SU-DHL-6 (cell line): ENCODE measurements around the gene WAC.

Experiments used
- H2AFZ ChIP-seq: fragments of 200-600 bp; sonication (generic); 2 replicates; pipeline ENCODE4 v1.6.1; 2014; ENCODE audit warnings: low read depth, mild to moderate bottlenecking, moderate library complexity, mixed read lengths, antibody characterized with exemption, low read length; ENCODE audit not compliant: severe bottlenecking
- H3F3A ChIP-seq: fragments of 200-600 bp; shearing (Covaris generic); 2 replicates; pipeline ENCODE4 v1.6.0; 2016; ENCODE audit warnings: antibody characterized with exemption, mild to moderate bottlenecking; ENCODE audit not compliant: insufficient read depth
- H3K27ac ChIP-seq: fragments of 200-600 bp; sonication (generic); 2 replicates; pipeline ENCODE4 v1.5.1; 2016; ENCODE audit warnings: low read depth, mild to moderate bottlenecking, low read length, moderate library complexity, mixed read lengths
- H3K27me3 ChIP-seq: fragments of 200-600 bp; sonication (generic), shearing (Covaris generic); 2 replicates; pipeline ENCODE4 v1.6.0; 2014; ENCODE audit warnings: mild to moderate bottlenecking, low read length
- H3K36me3 ChIP-seq: fragments of 200-600 bp; sonication (generic); 2 replicates; pipeline ENCODE4 v1.6.1; 2014; ENCODE audit warnings: mild to moderate bottlenecking, low read length, mixed read lengths
- H3K4me2 ChIP-seq: fragments of 300-600, 200-600 bp; shearing (Covaris generic), sonication (generic); 2 replicates; pipeline ENCODE4 v1.6.0; 2014; ENCODE audit warnings: low read length, low read depth, mild to moderate bottlenecking; ENCODE audit not compliant: poor library complexity, severe bottlenecking
- H3K4me3 ChIP-seq: fragments of 200-600 bp; sonication (generic); 2 replicates; pipeline ENCODE4 v1.5.1; 2014; ENCODE audit warnings: antibody characterized with exemption, low read length, mild to moderate bottlenecking, mixed read lengths; ENCODE audit not compliant: insufficient read depth, poor library complexity, severe bottlenecking
- H3K79me2 ChIP-seq: fragments of 200-600 bp; sonication (generic); 2 replicates; pipeline ENCODE4 v1.6.1; 2014; ENCODE audit warnings: mild to moderate bottlenecking, low read length, moderate library complexity; ENCODE audit not compliant: insufficient read depth
- H3K9ac ChIP-seq: fragments of 200-600 bp; sonication (generic); 2 replicates; pipeline ENCODE4 v1.7.0; 2014; ENCODE audit warnings: mild to moderate bottlenecking, low read length
- H3K9me2 ChIP-seq: fragments of 200-600 bp; sonication (generic); replicated peaks from 2 replicates; pipeline ENCODE4 v1.6.1; 2014; ENCODE audit warnings: low read length; ENCODE audit not compliant: insufficient read depth
- H3K9me3 ChIP-seq: fragments of 200-600 bp; sonication (generic); 2 replicates; pipeline ENCODE4 v1.6.1; 2014; ENCODE audit warnings: low read length, mixed read lengths; ENCODE audit not compliant: insufficient read depth
- H4K20me1 ChIP-seq: fragments of 200-600 bp; sonication (generic); 2 replicates; pipeline ENCODE4 v1.6.1; 2014; ENCODE audit warnings: low read depth, mild to moderate bottlenecking, antibody characterized with exemption, low read length, moderate library complexity, mixed read lengths
- CTCF ChIP-seq: fragments of 200-600 bp; sonication (generic); IDR thresholded peaks from one replicate; pipeline ENCODE4 v1.5.1; 2017; ENCODE audit warnings: antibody characterized with exemption, mild to moderate bottlenecking, low read length, moderate library complexity; ENCODE audit not compliant: insufficient read depth, poor library complexity, severe bottlenecking
- EZH2phosphoT487 ChIP-seq: fragments of 200-600 bp; sonication (generic), shearing (Covaris generic); conservative IDR thresholded peaks from 2 replicates; pipeline ENCODE4 v1.6.1; 2018; ENCODE audit warnings: mild to moderate bottlenecking, antibody characterized with exemption, low read length, moderate library complexity, mixed read lengths

The WAC gene

DNA sequence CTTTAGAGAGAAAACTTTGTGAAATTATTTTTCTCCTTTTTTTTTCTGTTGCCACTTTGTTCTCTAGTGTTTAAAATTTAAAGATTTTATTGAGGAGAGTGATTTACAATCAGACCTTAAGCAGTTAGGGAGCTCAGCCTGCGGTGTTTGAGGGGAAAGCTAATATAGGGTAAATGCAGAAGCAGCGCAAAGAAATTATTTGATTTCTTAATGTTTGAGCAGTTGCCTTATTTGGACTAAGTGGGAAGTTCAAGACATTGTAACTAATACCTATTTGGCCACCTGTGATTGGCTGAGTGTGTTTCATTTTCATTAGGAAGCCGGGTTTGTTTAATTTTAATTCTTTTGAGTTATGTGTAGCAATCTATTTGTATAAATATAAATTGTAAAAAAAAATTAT, 25.3 kb downstream of the WAC start:
- Histone ChIP-seq H3K4me2 (no peak overlapping the region), H4K20me1 (peaks cover 97% of the 10 kb centered on the region), H3K27ac (no peak overlapping the region), H3K4me3 (no peak overlapping the region), H2AFZ (no peak overlapping the region), H3K9me3 (no peaks in the 10 kb centered on the region), H3K9me2 (no peaks in the 10 kb centered on the region), H3K36me3 (peaks cover 65% of the 10 kb centered on the region), H3F3A (peaks cover 6% of the 10 kb centered on the region; the same call in 1 of the 2 replicates), H3K79me2 (peaks cover 100% of the 10 kb centered on the region), H3K9ac (no peak overlapping the region), H3K27me3 (no peaks in the 10 kb centered on the region)
- TF ChIP-seq CTCF (no peak), EZH2phosphoT487 (no peak)

- Histone ChIP-seq H3K36me3 (peaks cover 62% of the 10 kb centered on the region), H3F3A (peaks cover 6% of the 10 kb centered on the region; the same call in 1 of the 2 replicates), H4K20me1 (peaks cover 93% of the 10 kb centered on the region), H3K9me3 (no peaks in the 10 kb centered on the region), H3K9me2 (no peaks in the 10 kb centered on the region), H3K9ac (no peak overlapping the region), H3K79me2 (peaks cover 99% of the 10 kb centered on the region), H2AFZ (no peak overlapping the region), H3K4me2 (no peak overlapping the region), H3K4me3 (no peak overlapping the region), H3K27me3 (no peaks in the 10 kb centered on the region), H3K27ac (no peak overlapping the region)
- TF ChIP-seq EZH2phosphoT487 (no peak), CTCF (no peak)
Observed at GRCh38 chr10:28558923-28559508, 26.1 kb downstream of the WAC start.

DNA sequence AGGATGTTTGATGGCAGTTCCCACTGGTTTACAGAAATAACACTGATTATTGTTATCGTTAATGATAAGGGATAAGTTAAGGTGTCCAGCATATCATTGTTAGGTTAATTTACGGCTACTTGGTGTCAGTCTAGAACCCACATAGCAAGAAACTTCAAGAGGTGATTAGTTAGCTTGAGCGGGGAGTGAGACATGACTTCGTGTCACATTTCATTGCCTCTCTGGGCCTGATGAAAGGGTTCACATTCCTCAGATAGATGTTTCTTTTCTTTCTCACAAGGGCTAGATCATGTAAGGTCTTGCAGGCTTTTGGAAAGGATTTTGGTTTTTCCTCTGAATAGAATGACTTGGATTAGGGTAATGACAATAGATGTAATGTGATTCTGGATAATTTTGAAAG, 26.7 kb downstream of the WAC start:
- peaks cover 92% of the 10 kb centered on the region for H4K20me1 ChIP-seq
- TF ChIP-seq EZH2phosphoT487, result no peak
- TF ChIP-seq CTCF, result no peak

More for the DNA sequence above, 26.7 kb downstream of the WAC start:
- Histone ChIP-seq H2AFZ (no peak overlapping the region), H3K4me2 (no peak overlapping the region), H3K27me3 (no peaks in the 10 kb centered on the region), H3K9ac (no peak overlapping the region), H3F3A (peaks cover 7% of the 10 kb centered on the region), H3K79me2 (peaks cover 99% of the 10 kb centered on the region), H3K36me3 (peaks cover 58% of the 10 kb centered on the region), H3K27ac (no peak overlapping the region), H3K9me2 (no peaks in the 10 kb centered on the region), H3K9me3 (no peaks in the 10 kb centered on the region), H3K4me3 (no peak overlapping the region)
